GM23338 (cell line): Measurements from ENCODE around the gene TINCR. TPM values are rescaled to one million over a fixed set of nuclear protein-coding genes. Genes with fewer than 3 reads are reported as not detected.

Source experiments
- ATAC-seq: fragments of 200-7000 bp; cut with Tn5 transposase; 3 replicates; pipeline ENCODE4 v1.9.1; 2020
- DNase-seq: peaks from one replicate; pipeline ENCODE4 v3.0.0-alpha.2; 2015; ENCODE audit warnings: low spot score
- H2AFZ ChIP-seq: fragments of 200-600 bp; sonication (generic); 2 replicates; pipeline ENCODE4 v1.8.0; 2016; ENCODE audit warnings: antibody characterized with exemption, mild to moderate bottlenecking, moderate library complexity
- H3F3A ChIP-seq: fragments of 200-600 bp; sonication (generic); replicated peaks from 2 replicates; pipeline ENCODE4 v1.8.0; 2017; ENCODE audit warnings: antibody characterized with exemption, mixed run types, low read depth
- H3K27ac ChIP-seq: fragments of 200-600 bp; sonication (generic); 2 replicates; pipeline ENCODE4 v1.6.1; 2016; ENCODE audit warnings: low read depth
- H3K27me3 ChIP-seq: fragments of 200-600 bp; sonication (generic); 2 replicates; pipeline ENCODE4 v1.8.0; 2016; ENCODE audit warnings: mild to moderate bottlenecking, mixed run types, moderate library complexity; ENCODE audit not compliant: insufficient read depth
- H3K36me3 ChIP-seq: fragments of 200-600 bp; sonication (generic); 2 replicates; pipeline ENCODE4 v1.8.0; 2016; ENCODE audit warnings: mild to moderate bottlenecking; ENCODE audit not compliant: insufficient read depth
- H3K4me1 ChIP-seq: fragments of 200-600 bp; sonication (generic); 2 replicates; pipeline ENCODE4 v1.8.0; 2016; ENCODE audit warnings: mild to moderate bottlenecking, moderate library complexity; ENCODE audit not compliant: insufficient read depth
- H3K4me2 ChIP-seq: fragments of 200-600 bp; sonication (generic); 2 replicates; pipeline ENCODE4 v1.7.1; 2017; ENCODE audit warnings: mixed run types
- H3K4me3 ChIP-seq: fragments of 200-600 bp; sonication (generic); 2 replicates; pipeline ENCODE4 v1.6.1; 2016; ENCODE audit warnings: mixed run types
- H3K79me2 ChIP-seq: fragments of 200-600 bp; sonication (generic); replicated peaks from 2 replicates; pipeline ENCODE4 v1.8.0; 2017; ENCODE audit warnings: mild to moderate bottlenecking; ENCODE audit not compliant: insufficient read depth
- H3K9me2 ChIP-seq: fragments of 200-600 bp; sonication (generic); 2 replicates; pipeline ENCODE4 v1.8.0; 2017; ENCODE audit not compliant: insufficient read depth
- H4K20me1 ChIP-seq: fragments of 200-600 bp; sonication (generic); replicated peaks from 2 replicates; pipeline ENCODE4 v1.8.0; 2017; ENCODE audit warnings: mild to moderate bottlenecking; ENCODE audit not compliant: insufficient read depth
- H3K27ac Mint-ChIP-seq: 2 replicates; pipeline ENCODE4 v1.8.0; 2020; ENCODE audit warnings: inconsistent platforms, mild to moderate bottlenecking, moderate library complexity, mixed read lengths
- H3K27me3 Mint-ChIP-seq: 3 replicates; pipeline ENCODE4 v1.8.0; 2022; ENCODE audit warnings: low read depth, mild to moderate bottlenecking, moderate library complexity, mixed read lengths, inconsistent platforms; ENCODE audit not compliant: insufficient read depth, poor library complexity
- H3K36me3 Mint-ChIP-seq: 3 replicates; pipeline ENCODE4 v1.8.0; 2021; ENCODE audit warnings: low read depth, mild to moderate bottlenecking, inconsistent platforms, moderate library complexity, mixed read lengths
- H3K4me1 Mint-ChIP-seq: 3 replicates; pipeline ENCODE4 v1.8.0; 2020; ENCODE audit warnings: mild to moderate bottlenecking, inconsistent platforms, mixed read lengths
- H3K4me3 Mint-ChIP-seq: 3 replicates; pipeline ENCODE4 v1.8.0; 2021; ENCODE audit warnings: moderate library complexity, mild to moderate bottlenecking, inconsistent platforms, mixed read lengths
- H3K9me3 Mint-ChIP-seq: 3 replicates; pipeline ENCODE4 v1.8.0; 2020; ENCODE audit warnings: moderate library complexity, mild to moderate bottlenecking, inconsistent platforms, mixed read lengths
- CTCF ChIP-seq, 2 experiments: fragments of 200-600 bp in 1 of 2; sonication (generic) in 1 of 2; conservative IDR thresholded peaks; 2 replicates each; pipeline versions ENCODE4 v1.5.1 to v1.6.1; 2016 to 2017; ENCODE audit warnings: antibody characterized with exemption in 2 of 2, low read depth in 2 of 2, mild to moderate bottlenecking in 2 of 2, moderate library complexity in 1 of 2
- EZH2phosphoT487 ChIP-seq: fragments of 200-600 bp; sonication (generic); IDR thresholded peaks from one replicate; pipeline ENCODE4 v1.8.1; 2018; ENCODE audit warnings: antibody characterized with exemption; ENCODE audit not compliant: unreplicated experiment
- JUNB ChIP-seq: IDR thresholded peaks from one replicate; pipeline ENCODE4 v1.6.1; 2016; ENCODE audit warnings: antibody characterized with exemption; ENCODE audit not compliant: unreplicated experiment
- NANOG ChIP-seq: IDR thresholded peaks from 2 replicates; pipeline ENCODE4 v1.6.1; 2016; ENCODE audit warnings: antibody characterized with exemption, borderline replicate concordance
- REST ChIP-seq: IDR thresholded peaks from one replicate; pipeline ENCODE4 v1.6.1; 2018; ENCODE audit warnings: antibody characterized with exemption; ENCODE audit not compliant: unreplicated experiment
- STAT1 ChIP-seq: IDR thresholded peaks from one replicate; pipeline ENCODE4 v1.6.1; 2016; ENCODE audit warnings: antibody characterized with exemption; ENCODE audit not compliant: unreplicated experiment
- ZNF331 ChIP-seq: fragments of 250-450 bp; sonication (Bioruptor Pico); IDR thresholded peaks from 2 replicates; pipeline ENCODE4 v1.5.0; 2020; ENCODE audit warnings: low read depth, mild to moderate bottlenecking, moderate library complexity
- ZNF462 ChIP-seq: fragments of 250-450 bp; sonication (Bioruptor Pico); IDR thresholded peaks from 2 replicates; pipeline ENCODE4 v1.5.0; 2020; ENCODE audit warnings: mild to moderate bottlenecking, moderate library complexity
- polyA plus RNA-seq: library from polyadenylated mRNA; unstranded; fragments of >200 nt; fragmentation: Nextera tagmentation; extraction: Ambion mirVana; gene quantifications from 2 replicates; pipeline ENCODE4 v1.2.1, GENCODE V29; 2016
- total RNA-seq: library from RNA; depleted of rRNA; stranded (reverse); fragments of >200 nt; shearing (Covaris generic); gene quantifications from 2 replicates; pipeline ENCODE4 v1.2.3, GENCODE V29; 2014

Gene TINCR
- total and polyA plus RNA-seq, 2 experiments from 2014 or later, result 0.42 to 0.97 TPM

- H3K9me3 Mint-ChIP-seq, result no peaks in the 10 kb centered on the region
- Histone ChIP-seq H3K4me2 (no peak overlapping the region), H3K4me1 (peaks cover 8% of the 10 kb centered on the region), H4K20me1 (no peaks in the 10 kb centered on the region), H3F3A (no peaks in the 10 kb centered on the region; the same call in 1 of the 2 replicates), H3K36me3 (no peaks in the 10 kb centered on the region), H3K9me2 (no peaks in the 10 kb centered on the region), H2AFZ (no peak overlapping the region), H3K27ac (no peak overlapping the region), H3K4me3 (no peak overlapping the region), H3K27me3 (no peaks in the 10 kb centered on the region), H3K79me2 (no peaks in the 10 kb centered on the region)
- no peaks in the 10 kb centered on the region for H3K36me3 Mint-ChIP-seq
- H3K27me3 Mint-ChIP-seq, result peaks cover 8% of the 10 kb centered on the region
- TF ChIP-seq JUNB (no peak), ZNF462 (CRISPR knock-in tag) (no peak), REST (no peak), STAT1 (no peak), EZH2phosphoT487 (no peak), NANOG (no peak), CTCF (conservative IDR thresholded peaks at IDR 0.05; ENCODE audit: low read depth in 2 of 2) (no peak), ZNF331 (no peak)
- DNase-seq (no peak), ATAC-seq (no peak)
- H3K27ac Mint-ChIP-seq, result no peak overlapping the region
- H3K4me3 Mint-ChIP-seq, result no peak overlapping the region
- peaks cover 8% of the 10 kb centered on the region for H3K4me1 Mint-ChIP-seq
Measured at GRCh38 chr19:5541456-5541855, 26.3 kb downstream of the TINCR start.
